GM12865 (cell line): Measurements from ENCODE around the gene DHCR24.

Experiments
- DNase-seq: peaks from one replicate; pipeline ENCODE4 v3.0.0; 2010; ENCODE audit warnings: low read depth
- H3K4me3 ChIP-seq: 2 replicates; pipeline ENCODE4 v1.5.1; 2011; ENCODE audit warnings: mild to moderate bottlenecking, low read depth, low read length, control low read depth
- TF ChIP-seq, protein P1 (sequence below): IDR thresholded peaks from 2 replicates; pipeline ENCODE4 v1.5.1; 2011; ENCODE audit warnings: low read length, control low read depth, low read depth, inconsistent platforms; ENCODE audit not compliant: insufficient read depth; ENCODE audit errors: missing control alignments

The DHCR24 gene

GRCh38 chr1:54871275-54872035 lies 15.5 kb downstream of the DHCR24 start:
- no peak overlapping the region for H3K4me3 ChIP-seq
- TF ChIP-seq, protein P1, sequence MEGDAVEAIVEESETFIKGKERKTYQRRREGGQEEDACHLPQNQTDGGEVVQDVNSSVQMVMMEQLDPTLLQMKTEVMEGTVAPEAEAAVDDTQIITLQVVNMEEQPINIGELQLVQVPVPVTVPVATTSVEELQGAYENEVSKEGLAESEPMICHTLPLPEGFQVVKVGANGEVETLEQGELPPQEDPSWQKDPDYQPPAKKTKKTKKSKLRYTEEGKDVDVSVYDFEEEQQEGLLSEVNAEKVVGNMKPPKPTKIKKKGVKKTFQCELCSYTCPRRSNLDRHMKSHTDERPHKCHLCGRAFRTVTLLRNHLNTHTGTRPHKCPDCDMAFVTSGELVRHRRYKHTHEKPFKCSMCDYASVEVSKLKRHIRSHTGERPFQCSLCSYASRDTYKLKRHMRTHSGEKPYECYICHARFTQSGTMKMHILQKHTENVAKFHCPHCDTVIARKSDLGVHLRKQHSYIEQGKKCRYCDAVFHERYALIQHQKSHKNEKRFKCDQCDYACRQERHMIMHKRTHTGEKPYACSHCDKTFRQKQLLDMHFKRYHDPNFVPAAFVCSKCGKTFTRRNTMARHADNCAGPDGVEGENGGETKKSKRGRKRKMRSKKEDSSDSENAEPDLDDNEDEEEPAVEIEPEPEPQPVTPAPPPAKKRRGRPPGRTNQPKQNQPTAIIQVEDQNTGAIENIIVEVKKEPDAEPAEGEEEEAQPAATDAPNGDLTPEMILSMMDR, result no peak
- DNase-seq, result no peak

GRCh38 chr1:54870869-54871268 lies 16.1 kb downstream of the DHCR24 start:
- no peak overlapping the region for H3K4me3 ChIP-seq
- TF ChIP-seq, protein P1, result no peak
- no peak for DNase-seq

DNA sequence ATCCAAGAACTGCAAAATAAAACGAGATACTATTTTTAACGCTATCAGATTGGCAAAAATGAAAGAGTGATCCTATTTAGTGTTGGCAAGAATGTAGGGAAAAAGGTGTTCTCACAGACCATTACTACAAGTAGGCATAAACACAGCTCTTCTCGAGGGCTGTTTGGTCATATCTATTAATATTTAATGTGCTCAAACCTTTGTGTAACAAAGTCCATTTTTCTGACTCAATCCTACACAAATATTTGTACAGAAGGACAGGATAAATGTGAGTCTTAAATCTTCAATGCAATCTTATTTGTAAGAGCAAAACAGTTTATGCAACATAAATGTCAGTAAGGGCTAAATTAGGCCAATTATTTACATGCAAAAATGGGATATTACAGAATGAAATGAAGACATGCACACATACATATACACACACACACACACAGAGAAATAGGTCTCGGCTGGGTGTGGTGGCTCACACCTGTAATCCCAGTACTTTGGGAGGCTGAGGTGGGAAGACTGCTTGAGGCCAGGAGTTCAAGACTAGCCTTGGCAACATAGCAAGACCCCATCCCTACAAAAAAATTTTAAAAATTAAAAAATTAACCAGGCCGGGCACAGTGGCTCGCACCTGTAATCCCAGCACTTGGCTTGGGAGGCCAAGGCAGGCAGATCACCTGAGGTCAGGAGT lies 17.7 kb downstream of the DHCR24 start:
- DNase-seq, result no peak
- TF ChIP-seq, protein P1, result no peak
- H3K4me3 ChIP-seq, result no peak overlapping the region

- no peak overlapping the region for H3K4me3 ChIP-seq
- no peak for DNase-seq
- TF ChIP-seq, protein P1, result no peak
Measured at GRCh38 chr1:54867717-54868057, 19.3 kb downstream of the DHCR24 start.

GRCh38 chr1:54866801-54867716 lies 19.9 kb downstream of the DHCR24 start:
- no peak for DNase-seq
- H3K4me3 ChIP-seq, result no peak overlapping the region

More at GRCh38 chr1:54866801-54867716, 19.9 kb downstream of the DHCR24 start:
- TF ChIP-seq, protein P1, result no peak
